ENCODE results near the gene PCP4.

PCP4 gene

DNA sequence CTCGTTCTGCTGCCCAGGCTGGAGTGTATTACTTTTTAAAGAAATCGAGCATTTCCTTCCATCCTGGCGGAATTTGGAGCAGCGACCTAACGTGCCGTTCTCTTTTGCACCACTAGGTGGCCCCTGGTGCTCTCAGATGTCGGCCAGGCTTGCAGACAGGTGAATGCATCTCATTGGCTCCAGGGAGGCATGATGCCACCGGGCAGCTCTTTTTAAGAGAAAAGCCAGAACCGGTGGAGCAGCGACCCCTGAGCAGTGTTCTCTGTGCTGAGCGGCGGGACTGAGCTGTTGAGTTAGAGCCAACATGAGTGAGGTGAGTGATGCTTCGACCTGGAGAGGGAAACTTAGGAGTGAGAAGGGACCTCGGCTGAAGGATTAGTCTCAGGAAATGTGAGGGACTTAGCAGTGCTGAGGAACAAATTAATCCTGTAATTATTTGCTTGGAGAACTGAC lies at the start of gene PCP4:
TSS of gene PCP4 (plus strand) at position 241 of the 453 bp plus-strand sequence. CDS start at position 305, 64 bp downstream.
- peak; percentile 10 for DNase-seq (ENCODE audit: low read depth)

GRCh38 chr21:39818557-39818956 lies 48.7 kb upstream of the PCP4 start:
- no peak for DNase-seq (ENCODE audit: low read depth)

GRCh38 chr21:39822042-39822441 lies 45.2 kb upstream of the PCP4 start:
- DNase-seq (ENCODE audit: low read depth) = no peak

- DNase-seq (ENCODE audit: low read depth) = no peak
Measured at GRCh38 chr21:39825250-39825649, 42.0 kb upstream of the PCP4 start.

DNA sequence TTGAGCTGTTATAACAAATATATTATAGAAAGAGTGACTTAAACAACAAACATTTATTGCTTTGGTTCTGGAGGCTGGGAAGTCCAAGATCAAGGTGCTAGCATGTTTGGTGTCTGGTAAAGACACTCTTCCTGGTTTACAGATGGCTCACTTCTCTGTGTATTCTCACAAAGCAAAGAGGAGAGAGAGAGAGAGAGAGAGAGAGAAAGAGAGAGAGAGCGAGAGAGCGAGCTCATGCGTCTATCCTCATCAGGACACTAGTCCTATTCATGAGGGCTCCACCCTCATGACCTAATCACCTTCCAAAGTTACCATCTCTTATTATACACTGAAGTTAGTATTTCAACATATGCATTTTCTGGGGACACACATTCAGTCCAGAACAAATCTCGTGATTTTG lies 32.7 kb upstream of the PCP4 start:
- DNase-seq (ENCODE audit: low read depth) = no peak

GRCh38 chr21:39837861-39838359 lies 29.3 kb upstream of the PCP4 start:
- DNase-seq (ENCODE audit: low read depth) = no peak

GRCh38 chr21:39840373-39841097 lies 26.7 kb upstream of the PCP4 start:
- DNase-seq (ENCODE audit: low read depth) = no peak

DNA sequence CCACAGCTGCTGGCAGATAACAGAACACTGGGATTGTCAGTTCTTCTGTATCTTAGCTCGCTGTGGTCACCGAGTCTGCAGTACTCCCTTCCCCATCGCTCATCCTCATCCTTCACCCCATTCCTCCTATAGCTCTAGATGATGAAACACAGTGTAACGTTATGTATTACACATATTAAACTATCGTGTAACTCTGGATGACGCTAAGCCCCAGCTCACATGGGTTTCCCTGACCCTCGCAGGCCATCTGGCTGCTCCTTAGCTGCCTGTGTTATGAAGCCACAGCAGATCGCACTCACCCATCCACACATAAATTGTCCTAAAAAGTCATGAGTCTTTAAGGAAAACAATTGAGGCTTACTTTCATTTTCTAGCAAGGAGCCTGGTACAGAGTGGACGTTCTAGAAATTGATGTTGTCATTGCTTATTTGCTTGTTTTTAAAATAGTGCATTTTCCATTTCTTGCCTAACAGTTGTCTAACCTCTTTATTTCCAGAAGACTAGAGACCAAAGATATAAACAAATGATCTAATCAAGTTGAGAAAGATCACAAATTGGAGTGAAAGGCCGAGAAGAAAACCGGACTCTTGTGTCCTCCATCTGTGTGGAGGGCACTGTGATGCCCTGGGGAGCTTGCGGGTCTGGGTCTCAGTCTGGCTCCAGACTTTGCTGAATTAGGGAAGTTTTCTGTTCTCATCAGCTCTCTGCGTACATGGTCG lies 24.3 kb upstream of the PCP4 start:
- DNase-seq (ENCODE audit: low read depth) = no peak

GRCh38 chr21:39843483-39843882 lies 23.8 kb upstream of the PCP4 start:
- no peak for DNase-seq (ENCODE audit: low read depth)

GRCh38 chr21:39843916-39844315 lies 23.3 kb upstream of the PCP4 start:
- no peak for DNase-seq (ENCODE audit: low read depth)

DNA sequence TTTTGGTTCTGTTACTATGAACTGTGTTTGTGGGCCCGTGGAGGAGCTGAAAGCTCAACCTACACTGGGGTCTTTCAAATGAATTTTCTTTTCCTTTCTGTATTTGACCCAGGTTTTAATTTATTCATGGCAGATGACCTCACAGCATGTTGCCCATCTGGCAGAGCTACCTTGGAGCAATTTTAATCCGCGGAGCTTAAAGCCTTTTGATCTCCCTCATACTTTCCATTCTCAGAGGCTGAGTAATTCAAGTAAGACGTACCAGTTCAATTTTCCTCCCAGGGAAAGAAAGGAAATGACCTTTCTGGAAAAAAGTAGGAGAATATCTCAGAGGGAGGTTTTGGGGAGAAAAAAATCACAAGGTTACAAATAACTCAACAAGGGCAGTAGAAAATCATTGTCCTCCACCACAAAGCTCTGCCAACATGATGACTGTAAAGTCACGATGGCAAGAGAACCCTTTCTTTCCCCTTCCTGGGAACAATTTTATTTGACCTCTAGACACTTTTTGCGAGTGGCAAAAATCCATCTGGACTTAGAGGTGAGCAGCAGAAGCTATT lies 21.6 kb upstream of the PCP4 start:
- no peak for DNase-seq (ENCODE audit: low read depth)

DNA sequence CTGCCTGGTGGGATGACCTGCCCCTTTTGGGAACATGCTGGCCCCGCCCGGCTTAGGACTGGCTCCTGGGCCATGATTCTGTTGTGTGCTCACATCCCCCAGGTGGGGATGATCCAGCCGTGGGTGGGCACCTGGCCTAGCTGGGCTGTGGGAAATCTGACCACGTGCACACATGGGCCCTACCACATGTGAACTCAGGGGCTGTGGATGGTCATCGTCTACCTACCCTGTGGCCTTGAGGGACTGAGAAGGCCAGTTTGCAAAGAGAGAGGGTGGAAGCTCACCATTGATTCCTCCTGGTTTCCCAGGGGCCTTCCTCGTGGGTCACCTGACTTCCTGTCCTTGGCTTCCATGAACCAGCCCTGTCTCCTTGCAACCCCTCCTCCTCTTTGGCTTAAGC lies 19.4 kb upstream of the PCP4 start:
- no peak for DNase-seq (ENCODE audit: low read depth)

GRCh38 chr21:39849014-39849655 lies 18.1 kb upstream of the PCP4 start:
- no peak for DNase-seq (ENCODE audit: low read depth)

DNA sequence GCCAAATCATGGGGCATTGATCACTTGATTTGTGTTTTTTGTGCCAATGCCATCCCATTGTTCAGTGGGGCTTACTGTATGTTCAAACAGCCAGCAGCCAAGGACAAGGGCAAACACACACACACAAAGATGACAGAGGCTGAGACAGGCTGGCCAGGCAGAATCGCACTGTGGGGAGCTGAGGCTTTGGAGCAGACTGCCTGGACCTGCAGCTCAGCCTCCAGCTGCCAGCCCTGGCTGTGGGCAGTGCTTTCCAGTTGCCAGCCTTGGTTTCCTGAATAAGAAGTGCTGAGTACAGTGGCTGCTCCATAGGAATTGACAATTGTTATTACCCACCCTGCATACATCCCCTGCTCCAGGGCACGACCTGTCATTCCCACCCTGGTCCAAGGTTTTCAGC lies 16.9 kb upstream of the PCP4 start:
- no peak for DNase-seq (ENCODE audit: low read depth)

DNA sequence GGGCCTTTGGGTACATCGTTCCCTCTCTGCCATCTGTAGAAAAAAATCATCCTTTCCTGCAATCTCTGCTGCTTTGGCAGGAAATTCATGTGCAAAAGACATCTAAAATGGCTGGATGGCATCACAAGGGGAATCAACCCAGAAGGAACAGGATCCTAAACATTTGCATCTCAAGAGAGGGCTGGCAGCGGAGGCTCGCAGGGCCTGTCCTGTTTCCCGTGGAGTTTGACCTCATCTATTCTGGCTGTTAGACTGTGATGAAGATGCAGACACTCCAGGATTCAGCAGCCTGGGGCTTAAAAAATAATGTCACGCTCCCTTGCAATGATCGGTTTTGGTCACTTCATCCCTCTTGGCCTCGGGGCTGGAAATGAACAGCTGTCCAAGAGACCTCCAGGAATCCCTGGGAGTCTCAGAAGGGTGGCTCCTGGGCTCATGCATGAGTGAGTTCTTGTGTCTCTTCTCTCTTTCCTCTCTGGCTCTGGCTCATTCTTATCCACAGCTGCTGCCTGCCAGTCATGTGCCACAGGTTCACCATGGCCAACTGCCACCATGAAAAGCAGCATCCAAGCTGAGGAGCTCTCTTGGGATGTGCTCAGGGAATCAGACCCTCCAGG lies 16.1 kb upstream of the PCP4 start:
- no peak for DNase-seq (ENCODE audit: low read depth)

- DNase-seq (ENCODE audit: low read depth) = no peak
Measured at GRCh38 chr21:39852021-39852721, 15.1 kb upstream of the PCP4 start.

DNA sequence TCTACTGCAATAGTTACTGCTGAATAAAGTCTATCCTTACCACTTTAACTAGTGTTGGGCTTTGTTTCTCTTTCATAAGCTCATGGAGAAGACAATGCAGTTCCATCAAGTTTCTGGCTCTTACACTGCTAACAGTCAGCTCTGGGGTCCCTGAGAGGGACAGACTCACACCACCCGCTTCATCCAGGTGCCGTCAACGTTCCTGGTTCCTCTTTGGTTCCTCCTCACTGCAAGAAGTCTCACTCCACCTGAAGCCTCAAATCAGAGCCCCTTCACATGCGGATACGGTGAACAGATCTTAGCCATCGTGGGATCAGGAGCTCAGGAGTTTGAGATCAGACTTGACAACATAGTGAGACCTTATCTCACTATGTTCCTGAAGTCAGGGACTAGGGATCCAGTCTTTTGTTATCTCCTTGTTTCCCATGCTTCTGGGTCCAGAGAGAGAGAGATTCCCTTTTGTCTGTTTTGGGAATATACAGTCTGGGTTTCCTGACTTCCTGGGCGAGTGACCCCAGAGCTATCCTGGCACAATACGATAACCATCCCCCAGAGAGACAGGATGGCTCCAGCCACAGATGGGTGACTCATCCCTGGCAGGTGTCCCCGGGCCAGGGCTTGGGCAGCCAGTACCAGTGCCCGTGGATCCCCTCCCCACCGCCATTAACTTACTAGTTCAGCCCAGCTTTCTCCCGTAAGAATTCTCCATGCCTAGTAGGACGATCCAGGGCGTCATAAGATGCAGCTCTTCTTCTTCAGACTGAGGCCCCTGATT lies 14.3 kb upstream of the PCP4 start:
- DNase-seq (ENCODE audit: low read depth) = no peak

GRCh38 chr21:39854572-39854971 lies 12.7 kb upstream of the PCP4 start:
- no peak for DNase-seq (ENCODE audit: low read depth)

GRCh38 chr21:39855595-39855994 lies 11.6 kb upstream of the PCP4 start:
- DNase-seq (ENCODE audit: low read depth) = no peak

DNA sequence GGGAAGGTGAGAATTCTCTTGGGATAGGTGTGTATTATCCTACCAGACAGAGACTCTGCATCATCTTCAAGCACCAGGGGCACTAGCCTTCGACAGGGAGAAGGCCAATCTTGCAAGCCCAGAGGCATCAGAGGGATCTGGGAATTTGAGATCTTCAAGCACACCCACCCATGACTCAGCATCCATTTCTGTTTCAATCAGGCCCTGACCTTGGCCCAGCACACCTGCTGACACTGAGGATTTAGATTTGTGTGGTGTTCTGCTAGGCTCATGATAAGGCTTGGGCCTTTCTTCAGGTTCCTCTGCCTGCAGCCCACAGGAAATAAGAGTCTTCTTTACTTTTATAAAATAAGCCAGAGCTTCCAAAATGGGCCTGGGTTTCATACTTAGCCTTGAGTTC lies 6.6 kb upstream of the PCP4 start:
- no peak for DNase-seq (ENCODE audit: low read depth)

DNA sequence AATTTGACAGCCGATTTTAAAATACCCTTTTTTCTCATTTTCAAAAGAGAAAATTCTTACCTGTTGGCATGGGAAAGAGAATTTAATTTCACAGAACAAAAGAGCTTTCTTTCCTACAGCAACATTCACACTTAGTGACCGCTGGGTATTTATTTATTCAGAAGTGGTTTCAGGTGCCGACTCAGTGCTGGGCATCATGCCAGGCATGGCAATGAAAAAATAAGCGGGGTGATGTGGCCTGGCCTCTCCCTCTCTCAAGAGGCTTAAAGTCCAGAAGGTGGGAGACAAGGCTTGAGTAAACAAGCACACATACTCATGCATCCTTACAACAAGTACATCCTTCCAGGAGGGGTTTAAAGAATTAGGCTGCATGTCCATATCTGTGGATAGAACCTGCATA lies 4.1 kb upstream of the PCP4 start:
- DNase-seq (ENCODE audit: low read depth) = no peak

Measured in activated T-cell treated with anti-CD3 and anti-CD28 coated beads for 24 hours (primary cell).